IMR-90 (cell line): ENCODE measurements around the gene ECPAS. TPM values are rescaled to one million over a fixed set of nuclear protein-coding genes. Genes with fewer than 3 reads are reported as not detected.

ENCODE experiments used
- ATAC-seq: fragments of 200-7000 bp; cut with Tn5 transposase; 2 replicates; pipeline ENCODE4 v1.9.1; 2020; ENCODE audit warnings: low read depth, mild to moderate bottlenecking, moderate library complexity
- BruUV-seq: library from RNA; stranded (reverse); fragments of 400-500 nt; replicated peaks from 2 replicates; lab custom pipeline; 2021; lab: Mats Ljungman, UMichigan
- CTCF ChIA-PET: fragments of 300-600 bp; formaldehyde crosslinking; extraction: SDS; loops from one replicate; lab custom pipeline; 2021; ENCODE audit warnings: antibody characterized with exemption; lab: Yijun Ruan, JAX
- POLR2A ChIA-PET: fragments of 300-600 bp; sonication (Branson Sonifier 250); formaldehyde crosslinking; loops from one replicate; lab custom pipeline; 2022; ENCODE audit warnings: antibody characterized with exemption; ENCODE audit not compliant: unreplicated experiment; lab: Charles Lee
- DNase-seq: peaks from one replicate; pipeline ENCODE4 v3.0.0; 2013
- H2AFZ ChIP-seq: replicated peaks from 2 replicates; pipeline ENCODE3; 2013; ENCODE audit warnings: low read length, mild to moderate bottlenecking; ENCODE audit not compliant: poor library complexity
- H2AK5ac ChIP-seq: 2 replicates; pipeline ENCODE4 v1.6.1; 2013; ENCODE audit warnings: low read depth, low read length, inconsistent platforms
- H2AK9ac ChIP-seq: replicated peaks from 2 replicates; pipeline ENCODE3; 2013; ENCODE audit warnings: mild to moderate bottlenecking, low read depth, low read length, moderate library complexity; ENCODE audit not compliant: poor library complexity
- H2BK120ac ChIP-seq: 2 replicates; pipeline ENCODE4 v1.6.1; 2013; ENCODE audit warnings: low read depth, low read length, inconsistent platforms
- H2BK15ac ChIP-seq: 3 replicates; pipeline ENCODE4 v1.6.1; 2013; ENCODE audit warnings: low read depth, low read length, inconsistent platforms
- H2BK20ac ChIP-seq: 2 replicates; pipeline ENCODE4 v1.6.1; 2013; ENCODE audit warnings: low read depth, mild to moderate bottlenecking, inconsistent platforms, low read length, moderate library complexity
- H2BK5ac ChIP-seq: 2 replicates; pipeline ENCODE4 v1.6.1; 2013; ENCODE audit warnings: mild to moderate bottlenecking, low read depth, low read length, inconsistent platforms; ENCODE audit not compliant: poor library complexity, severe bottlenecking
- H3K14ac ChIP-seq: replicated peaks from 2 replicates; pipeline ENCODE4 v1.6.1; 2013; ENCODE audit warnings: low read depth, low read length, inconsistent platforms
- H3K18ac ChIP-seq: 2 replicates; pipeline ENCODE4 v1.6.1; 2013; ENCODE audit warnings: low read depth, low read length, control low read depth
- H3K23ac ChIP-seq: 2 replicates; pipeline ENCODE4 v1.6.1; 2013; ENCODE audit warnings: low read depth, low read length, inconsistent platforms
- H3K27ac ChIP-seq: 2 replicates; pipeline ENCODE4 v1.5.1; 2013; ENCODE audit warnings: mild to moderate bottlenecking, control low read depth, low read length; ENCODE audit not compliant: insufficient read depth
- H3K27me3 ChIP-seq: 2 replicates; pipeline ENCODE4 v1.6.1; 2013; ENCODE audit warnings: low read length; ENCODE audit not compliant: control insufficient read depth, insufficient read depth
- H3K36me3 ChIP-seq: 2 replicates; pipeline ENCODE4 v1.6.1; 2013; ENCODE audit warnings: low read length, mixed read lengths; ENCODE audit not compliant: control insufficient read depth, insufficient read depth
- H3K4ac ChIP-seq: 2 replicates; pipeline ENCODE4 v1.6.1; 2013; ENCODE audit warnings: low read depth, low read length, inconsistent platforms
- H3K4me1 ChIP-seq: 2 replicates; pipeline ENCODE4 v1.6.1; 2013; ENCODE audit warnings: low read length, mixed read lengths; ENCODE audit not compliant: control insufficient read depth, insufficient read depth
- H3K4me2 ChIP-seq: 2 replicates; pipeline ENCODE4 v1.6.1; 2013; ENCODE audit warnings: low read depth, mild to moderate bottlenecking, control low read depth, low read length, moderate library complexity
- H3K4me3 ChIP-seq: 2 replicates; pipeline ENCODE4 v1.5.1; 2013; ENCODE audit warnings: low read depth, mild to moderate bottlenecking, control low read depth, low read length, moderate library complexity; ENCODE audit not compliant: insufficient read depth
- H3K56ac ChIP-seq: 2 replicates; pipeline ENCODE4 v1.6.1; 2013; ENCODE audit warnings: low read length, inconsistent platforms; ENCODE audit not compliant: insufficient read depth; ENCODE audit errors: extremely low read depth
- H3K79me1 ChIP-seq, 2 experiments: 2 replicates each; pipeline ENCODE4 v1.6.1; 2013; ENCODE audit warnings: low read length in 2 of 2, inconsistent platforms in 1 of 2, low read depth in 1 of 2
- H3K9ac ChIP-seq: 2 replicates; pipeline ENCODE4 v1.6.1; 2013; ENCODE audit warnings: low read depth, low read length, control low read depth
- H3K9me1 ChIP-seq: 2 replicates; pipeline ENCODE4 v1.6.1; 2013; ENCODE audit warnings: low read length, inconsistent platforms; ENCODE audit not compliant: insufficient read depth
- H3K9me3 ChIP-seq: 2 replicates; pipeline ENCODE4 v1.6.1; 2013; ENCODE audit warnings: low read length; ENCODE audit not compliant: control insufficient read depth, insufficient read depth
- H4K20me1 ChIP-seq: 2 replicates; pipeline ENCODE4 v1.6.1; 2013; ENCODE audit warnings: low read length, inconsistent platforms; ENCODE audit not compliant: insufficient read depth
- H4K5ac ChIP-seq: 2 replicates; pipeline ENCODE4 v1.6.1; 2013; ENCODE audit warnings: mild to moderate bottlenecking, low read depth, low read length, control low read depth
- H4K8ac ChIP-seq, 2 experiments: 2 replicates each; pipeline ENCODE4 v1.6.1; 2013; ENCODE audit warnings: low read depth in 2 of 2, low read length in 2 of 2, control low read depth in 1 of 2, inconsistent platforms in 1 of 2
- H4K91ac ChIP-seq: 2 replicates; pipeline ENCODE4 v1.6.1; 2013; ENCODE audit warnings: low read depth, low read length, inconsistent platforms; ENCODE audit not compliant: insufficient read depth
- BHLHE40 ChIP-seq: fragments of 150-350 bp; IDR thresholded peaks from 2 replicates; pipeline ENCODE4 v1.6.1; 2016; ENCODE audit warnings: mild to moderate bottlenecking, low read depth, low read length
- CEBPB ChIP-seq: IDR thresholded peaks from 2 replicates; pipeline ENCODE4 v1.6.1; 2012; ENCODE audit warnings: low read depth, low read length, improper control_type of control experiment
- CHD1 ChIP-seq: IDR thresholded peaks from 2 replicates; pipeline ENCODE4 v1.6.1; 2012; ENCODE audit warnings: low read depth, low read length, improper control_type of control experiment
- FOS ChIP-seq: fragments of 150-350 bp; IDR thresholded peaks from 2 replicates; pipeline ENCODE4 v1.6.1; 2016; ENCODE audit warnings: low read depth, low read length
- MAFK ChIP-seq: IDR thresholded peaks from 2 replicates; pipeline ENCODE4 v1.6.1; 2012; ENCODE audit warnings: low read depth, low read length, improper control_type of control experiment
- MAZ ChIP-seq: IDR thresholded peaks from 2 replicates; pipeline ENCODE4 v1.6.1; 2012; ENCODE audit warnings: low read depth, mild to moderate bottlenecking, low read length, improper control_type of control experiment, moderate library complexity, borderline replicate concordance
- MXI1 ChIP-seq: IDR thresholded peaks from 2 replicates; pipeline ENCODE4 v1.6.1; 2012; ENCODE audit warnings: low read depth, mild to moderate bottlenecking, low read length, moderate library complexity, borderline replicate concordance
- NFE2L2 ChIP-seq: fragments of 150-350 bp; IDR thresholded peaks from 2 replicates; pipeline ENCODE4 v1.6.1; 2016; ENCODE audit warnings: low read depth, mild to moderate bottlenecking, low read length
- RAD21 ChIP-seq: IDR thresholded peaks from 2 replicates; pipeline ENCODE4 v1.6.1; 2012; ENCODE audit warnings: low read length, improper control_type of control experiment
- RCOR1 ChIP-seq: IDR thresholded peaks from 2 replicates; pipeline ENCODE4 v1.6.1; 2012; ENCODE audit warnings: mild to moderate bottlenecking, low read length, improper control_type of control experiment; ENCODE audit not compliant: insufficient replicate concordance
- RFX5 ChIP-seq: IDR thresholded peaks from 2 replicates; pipeline ENCODE4 v1.8.0; 2012; ENCODE audit warnings: low read depth, mild to moderate bottlenecking, low read length, moderate library complexity
- SMC3 ChIP-seq: fragments of 150-350 bp; IDR thresholded peaks from 2 replicates; pipeline ENCODE4 v1.6.1; 2016; ENCODE audit warnings: low read depth, mild to moderate bottlenecking, antibody characterized with exemption, low read length, moderate library complexity
- WGBS, 2 experiments: methylation state at CpG; one replicate each; pipeline versions ENCODE4 v1.1.5 to v1.1.7; 2013; ENCODE audit warnings: missing lambda C conversion rate in 2 of 2; ENCODE audit not compliant: insufficient read length in 1 of 2; ENCODE audit errors: extremely low coverage in 2 of 2; 5-methylcytosine and 5-hydroxymethylcytosine counted together
- dilution Hi-C: fragments of 300-500 bp; cut with HindIII; formaldehyde crosslinking; loops from one replicate; pipeline ENCODE4 v1.14.3; 2018; ENCODE audit warnings: low sequenced_read_pairs; ENCODE audit not compliant: unreplicated experiment
- in situ Hi-C: fragments of 300-500 bp; cut with MboI; formaldehyde crosslinking; loops from 3 replicates; pipeline ENCODE4 v1.14.3; 2019; ENCODE audit warnings: low sequenced_read_pairs, inconsistent platforms, mixed read lengths
- intact Hi-C: fragments of 100-400 bp; cut with micrococcal nuclease; formaldehyde crosslinking; loops from 2 replicates; pipeline ENCODE4 v1.10.0; 2022
- polyA plus RNA-seq, 3 experiments: library from polyadenylated mRNA; depleted of rRNA; stranded (reverse); fragments of >200 nt; gene quantifications; 2 replicates each; pipeline ENCODE4 v1.2.3, GENCODE V29; 2012; ENCODE audit warnings: low replicate concordance in 1 of 3
- total RNA-seq: library from RNA; depleted of rRNA; stranded (reverse); fragments of >200 nt; gene quantifications from 2 replicates; pipeline ENCODE4 v1.2.3, GENCODE V29; 2012
- TF ChIP-seq, protein P1 (sequence below): fragments of 150-350 bp; IDR thresholded peaks from 2 replicates; pipeline ENCODE4 v1.6.1; 2016; ENCODE audit warnings: low read depth, mild to moderate bottlenecking, low read length, moderate library complexity, borderline replicate concordance
- TF ChIP-seq, protein P2 (sequence below): fragments of 150-350 bp; IDR thresholded peaks from 2 replicates; pipeline ENCODE4 v1.6.1; 2017; ENCODE audit warnings: mild to moderate bottlenecking, antibody characterized with exemption, low read length, low read depth

Gene ECPAS
- total and polyA plus RNA-seq, 2 of the 4 experiments (the other 2 are of a cell fraction) = 20.1 to 54.8 TPM

DNA sequence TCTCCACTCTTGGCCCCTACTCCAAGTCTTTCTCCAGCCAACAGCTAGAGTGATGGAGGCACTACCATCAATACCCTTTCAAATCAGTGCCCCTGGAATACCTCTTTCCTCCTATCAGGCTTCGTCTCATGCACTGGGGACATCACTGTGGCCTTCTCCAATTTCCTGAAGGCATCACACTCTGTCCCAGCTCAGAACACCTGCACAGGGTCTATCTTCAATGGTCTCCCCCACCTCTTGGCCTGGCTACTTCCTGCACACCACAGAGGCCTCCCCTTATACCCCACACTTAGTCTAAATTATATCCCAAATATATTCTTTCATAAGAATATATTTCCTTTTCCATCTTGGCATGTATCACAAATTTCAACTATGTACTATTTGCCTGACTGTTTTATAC is 34.5 kb downstream of the ECPAS start:
- no peak overlapping the region for H3K4me2 ChIP-seq
- no peak overlapping the region for H4K8ac ChIP-seq
- TF ChIP-seq, protein P1, sequence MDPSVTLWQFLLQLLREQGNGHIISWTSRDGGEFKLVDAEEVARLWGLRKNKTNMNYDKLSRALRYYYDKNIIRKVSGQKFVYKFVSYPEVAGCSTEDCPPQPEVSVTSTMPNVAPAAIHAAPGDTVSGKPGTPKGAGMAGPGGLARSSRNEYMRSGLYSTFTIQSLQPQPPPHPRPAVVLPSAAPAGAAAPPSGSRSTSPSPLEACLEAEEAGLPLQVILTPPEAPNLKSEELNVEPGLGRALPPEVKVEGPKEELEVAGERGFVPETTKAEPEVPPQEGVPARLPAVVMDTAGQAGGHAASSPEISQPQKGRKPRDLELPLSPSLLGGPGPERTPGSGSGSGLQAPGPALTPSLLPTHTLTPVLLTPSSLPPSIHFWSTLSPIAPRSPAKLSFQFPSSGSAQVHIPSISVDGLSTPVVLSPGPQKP = no peak
- TF ChIP-seq RAD21 (no peak), NFE2L2 (no peak), RCOR1 (no peak), BHLHE40 (no peak), SMC3 (no peak), RFX5 (no peak), MAZ (no peak), MXI1 (no peak), MAFK (no peak), FOS (no peak), CEBPB (no peak), CHD1 (no peak)
- TF ChIP-seq, protein P2, sequence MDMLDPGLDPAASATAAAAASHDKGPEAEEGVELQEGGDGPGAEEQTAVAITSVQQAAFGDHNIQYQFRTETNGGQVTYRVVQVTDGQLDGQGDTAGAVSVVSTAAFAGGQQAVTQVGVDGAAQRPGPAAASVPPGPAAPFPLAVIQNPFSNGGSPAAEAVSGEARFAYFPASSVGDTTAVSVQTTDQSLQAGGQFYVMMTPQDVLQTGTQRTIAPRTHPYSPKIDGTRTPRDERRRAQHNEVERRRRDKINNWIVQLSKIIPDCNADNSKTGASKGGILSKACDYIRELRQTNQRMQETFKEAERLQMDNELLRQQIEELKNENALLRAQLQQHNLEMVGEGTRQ = no peak
- no peaks in the 10 kb centered on the region for H3K27me3 ChIP-seq
- peaks cover 3% of the 10 kb centered on the region for H3K36me3 ChIP-seq
- no peak overlapping the region for H2AK5ac ChIP-seq
- no peak overlapping the region for H4K5ac ChIP-seq
- no peak for ATAC-seq
- no peak overlapping the region for H3K9ac ChIP-seq
- no peak overlapping the region for H2BK20ac ChIP-seq
- no peak overlapping the region for H2AK9ac ChIP-seq
- BruUV-seq = no TSS peak
- 100% methylated on average over 1 of the region's 1 CpG; no CpG with 5 or more reads in 1 of the 2 experiments for WGBS, 2 experiments
- H3K18ac ChIP-seq = no peak overlapping the region
- H3K27ac ChIP-seq = no peak overlapping the region
- no peak overlapping the region for H3K14ac ChIP-seq
- peaks cover 10 to 62% of the 10 kb centered on the region in 2 experiments for H3K79me1 ChIP-seq
- H4K20me1 ChIP-seq = peaks cover 27% of the 10 kb centered on the region
- no peak overlapping the region for H3K4ac ChIP-seq
- peaks cover 5% of the 10 kb centered on the region; the same call in 1 of the 2 replicates for H3K9me1 ChIP-seq
- no peak overlapping the region for H3K56ac ChIP-seq
- POLR2A ChIA-PET = no interaction called here
- CTCF ChIA-PET = no interaction called here
- in situ Hi-C loops = no loop called here
- dilution Hi-C loops = no loop called here
- no peak overlapping the region for H2BK120ac ChIP-seq
- H4K91ac ChIP-seq = no peak overlapping the region
- no peak for DNase-seq
- H3K23ac ChIP-seq = no peak overlapping the region
- no peaks in the 10 kb centered on the region for H3K4me1 ChIP-seq
- H3K9me3 ChIP-seq = no peaks in the 10 kb centered on the region
- H2BK15ac ChIP-seq = no peak overlapping the region
- H3K4me3 ChIP-seq = no peak overlapping the region
- intact Hi-C loops = loop anchor here (10.0 kb wide), 1 partner anchor 175 kb away; no protein-coding TSS in a partner anchor
- no peak overlapping the region for H2BK5ac ChIP-seq
- no peak overlapping the region for H2AFZ ChIP-seq
